GM19467 (cell line): ENCODE measurements around the gene PITPNC1.
"Not testable (repeated sequence)": the region's sequence is repeated elsewhere in the genome, so short reads cannot be mapped to it uniquely, and the experiment has no call there.

Source experiments
- ATAC-seq: cut with Tn5 transposase; IDR thresholded peaks from one replicate; pipeline ENCODE4 v1.9.1; 2021; ENCODE audit warnings: mild to moderate bottlenecking, moderate library complexity; ENCODE audit not compliant: unreplicated experiment

Gene PITPNC1

GRCh38 chr17:67639555-67639954 is 262.5 kb downstream of the PITPNC1 start:
- no peak for ATAC-seq

GRCh38 chr17:67639979-67640378 is 262.9 kb downstream of the PITPNC1 start:
- no peak for ATAC-seq

DNA sequence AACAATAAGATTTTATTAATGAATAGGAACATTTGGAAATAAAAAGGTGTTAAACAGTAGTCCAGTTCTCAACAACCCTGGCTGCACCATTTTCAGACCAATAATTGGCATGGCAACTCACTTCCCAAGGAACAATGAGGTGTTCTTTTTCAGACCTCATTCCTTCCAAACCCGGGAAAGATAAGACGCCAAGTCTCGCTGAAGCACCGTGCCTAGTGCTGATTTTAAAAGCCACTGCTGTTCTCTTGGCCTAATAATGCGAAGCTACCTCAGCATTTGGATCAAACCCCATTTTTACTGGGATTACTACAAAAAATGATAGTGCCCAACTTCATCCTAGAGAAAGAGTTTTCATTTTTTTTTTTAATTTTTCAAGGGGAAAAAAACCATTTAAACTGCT is 265.4 kb downstream of the PITPNC1 start:
- no peak for ATAC-seq

DNA sequence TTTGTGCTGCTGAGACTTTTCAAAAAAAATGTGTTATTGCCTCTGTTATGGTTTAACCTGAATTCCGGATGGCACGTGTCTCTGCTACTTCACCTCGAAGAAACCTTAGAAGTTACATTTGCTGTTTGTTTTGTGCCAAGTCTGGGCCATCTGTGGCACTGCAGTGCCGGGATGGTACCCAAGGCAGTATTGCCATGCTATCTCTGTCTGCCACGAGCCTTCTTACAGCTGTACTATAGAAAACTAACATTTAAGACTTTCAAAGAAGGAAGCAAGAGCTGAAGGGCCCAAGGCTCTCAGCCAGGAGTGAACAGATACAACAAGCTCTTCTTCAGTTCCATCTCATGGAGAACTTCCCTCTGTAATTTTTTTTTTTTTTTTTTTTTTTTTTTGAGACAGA is 267.0 kb downstream of the PITPNC1 start:
- no peak for ATAC-seq

DNA sequence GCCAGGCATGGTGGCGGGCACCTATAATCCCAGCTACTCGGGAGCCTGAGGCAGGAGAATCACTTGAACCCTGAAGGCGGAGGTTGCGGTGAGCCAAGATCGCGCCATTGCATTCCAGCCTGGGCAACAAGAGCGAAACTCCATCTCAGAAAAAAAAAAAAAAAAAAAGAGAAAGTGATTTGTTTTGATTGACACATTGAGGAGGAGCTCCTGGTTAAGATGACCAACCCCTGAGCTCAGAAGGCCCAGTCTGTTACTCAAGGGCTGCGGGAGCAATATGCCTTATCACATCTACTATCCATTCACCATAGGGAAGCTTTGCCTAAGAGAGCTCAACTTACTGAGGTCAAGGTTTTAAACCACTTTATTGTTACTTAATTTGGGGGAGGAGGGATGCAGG is 268.1 kb downstream of the PITPNC1 start:
- ATAC-seq, result not testable (repeated sequence)

- no peak for ATAC-seq
Observed at GRCh38 chr17:67646472-67646871, 269.4 kb downstream of the PITPNC1 start.

DNA sequence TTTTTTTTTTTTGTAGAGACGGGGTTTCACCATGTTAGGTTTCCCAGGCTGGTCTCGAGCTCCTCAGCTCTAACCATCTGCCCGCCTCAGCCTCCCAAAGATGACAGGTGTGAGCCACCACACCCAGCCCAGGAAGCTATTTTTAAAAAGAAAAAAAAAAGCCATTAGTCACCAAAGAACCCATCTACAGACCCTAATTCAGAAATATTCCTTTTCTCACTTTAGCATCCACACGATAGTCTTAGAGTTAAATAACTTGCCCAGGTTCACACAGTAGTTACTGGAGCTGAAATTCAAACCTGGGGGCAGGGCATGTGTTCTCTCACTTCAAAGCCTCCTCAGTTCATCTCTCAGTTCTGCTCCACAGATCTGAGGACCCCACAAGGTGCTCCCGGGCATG is 270.4 kb downstream of the PITPNC1 start:
- no peak for ATAC-seq

GRCh38 chr17:67648032-67648905 is 271.2 kb downstream of the PITPNC1 start:
- no peak for ATAC-seq

DNA sequence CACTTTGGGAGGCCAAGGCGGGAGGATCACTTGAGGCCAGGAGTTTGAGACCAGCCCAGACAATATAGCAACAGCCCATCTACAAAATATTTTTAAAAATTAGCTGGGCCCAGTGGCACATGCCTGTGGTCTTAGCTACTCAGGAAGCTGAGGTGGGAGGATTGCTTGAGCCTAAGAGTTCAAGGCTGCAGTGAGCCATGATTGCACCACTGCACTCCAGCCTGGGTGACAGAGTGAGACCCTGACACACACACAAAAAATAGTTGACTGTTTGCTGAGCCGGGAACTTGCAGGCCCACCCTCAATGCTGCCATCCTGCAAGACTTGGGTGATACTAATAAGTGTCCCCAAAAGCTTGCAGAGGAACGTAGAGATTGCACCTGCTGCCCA is 271.8 kb downstream of the PITPNC1 start:
- not testable (repeated sequence) for ATAC-seq

DNA sequence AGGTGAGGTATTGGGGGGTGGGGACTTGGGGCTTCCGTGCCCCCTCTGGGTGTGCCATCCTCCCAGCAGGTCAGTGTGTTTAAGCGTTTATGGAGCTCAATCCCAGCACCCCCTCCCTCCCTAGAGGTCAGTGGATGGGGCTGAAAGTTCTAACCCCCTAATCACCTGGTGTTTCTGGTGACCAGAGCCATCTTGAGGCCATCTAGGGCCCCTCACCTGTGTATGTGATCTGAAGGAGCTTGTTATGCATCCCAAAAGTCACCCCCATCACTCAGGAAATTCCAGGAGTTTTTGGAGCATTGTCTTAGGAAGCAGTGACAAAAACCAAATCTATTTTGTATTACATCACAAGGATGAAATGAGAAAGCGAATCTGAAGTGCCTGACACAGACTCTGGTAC is 272.8 kb downstream of the PITPNC1 start:
- no peak for ATAC-seq

GRCh38 chr17:67651218-67651579 is 274.1 kb downstream of the PITPNC1 start:
- ATAC-seq, result not testable (repeated sequence)

- no peak for ATAC-seq
Observed at GRCh38 chr17:67652433-67652832, 275.4 kb downstream of the PITPNC1 start.

GRCh38 chr17:67655478-67656148 is 278.5 kb downstream of the PITPNC1 start:
- ATAC-seq, result no peak

DNA sequence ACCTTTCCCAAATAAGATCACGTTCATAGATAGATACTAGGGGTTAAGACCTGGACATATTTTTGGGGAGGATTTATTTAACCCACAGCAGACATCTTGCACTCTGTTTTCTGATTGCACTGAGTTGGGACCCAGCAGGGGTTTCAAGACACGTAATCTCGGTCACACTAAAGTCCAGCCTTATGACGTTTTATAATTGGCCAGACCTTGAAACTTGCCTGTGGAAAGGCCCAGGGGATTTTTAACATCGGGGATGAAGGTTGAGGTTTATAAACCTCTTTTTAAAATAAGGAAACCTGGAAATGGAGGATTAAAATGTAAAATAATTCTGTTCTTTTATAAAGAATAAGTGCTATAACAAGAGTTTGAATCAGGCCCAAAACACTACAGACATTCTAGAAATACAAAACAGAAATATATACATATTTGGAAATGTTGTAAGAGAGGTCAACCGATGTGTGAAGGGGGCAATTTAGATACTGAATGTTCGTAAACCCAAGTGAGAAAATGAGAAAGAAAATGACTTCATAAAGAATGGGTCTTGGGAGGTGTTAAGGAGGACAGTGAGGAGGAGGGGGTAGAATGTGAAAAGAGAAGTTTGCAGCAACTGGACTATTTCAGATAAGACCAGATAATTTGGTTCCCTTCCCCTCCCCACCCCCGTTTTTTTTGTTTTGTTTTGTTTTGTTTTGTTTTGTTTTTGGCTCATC is 279.6 kb downstream of the PITPNC1 start:
- ATAC-seq, result no peak

DNA sequence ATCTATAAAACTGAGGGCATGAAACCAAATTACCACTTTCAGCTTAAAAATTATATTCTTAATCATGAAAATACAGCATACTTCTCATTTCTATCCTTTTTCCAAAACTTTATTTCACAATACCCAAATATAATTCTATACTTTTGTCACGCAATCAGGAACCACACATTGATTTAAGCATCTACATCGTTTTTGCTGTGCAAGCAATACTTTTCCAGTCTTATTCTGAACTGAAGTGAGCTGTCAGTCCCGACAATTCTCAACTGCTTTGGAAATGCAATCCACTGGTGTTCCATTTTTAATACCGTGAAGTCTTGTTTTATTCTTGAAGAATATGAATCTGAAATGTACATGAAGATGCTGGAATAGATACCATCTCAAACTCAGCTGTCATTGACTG is 280.5 kb downstream of the PITPNC1 start:
- ATAC-seq, result no peak

- no peak for ATAC-seq
Observed at GRCh38 chr17:67658265-67658664, 281.2 kb downstream of the PITPNC1 start.

- no peak for ATAC-seq
Observed at GRCh38 chr17:67659028-67659427, 281.9 kb downstream of the PITPNC1 start.

GRCh38 chr17:67662712-67663111 is 285.6 kb downstream of the PITPNC1 start:
- no peak for ATAC-seq

DNA sequence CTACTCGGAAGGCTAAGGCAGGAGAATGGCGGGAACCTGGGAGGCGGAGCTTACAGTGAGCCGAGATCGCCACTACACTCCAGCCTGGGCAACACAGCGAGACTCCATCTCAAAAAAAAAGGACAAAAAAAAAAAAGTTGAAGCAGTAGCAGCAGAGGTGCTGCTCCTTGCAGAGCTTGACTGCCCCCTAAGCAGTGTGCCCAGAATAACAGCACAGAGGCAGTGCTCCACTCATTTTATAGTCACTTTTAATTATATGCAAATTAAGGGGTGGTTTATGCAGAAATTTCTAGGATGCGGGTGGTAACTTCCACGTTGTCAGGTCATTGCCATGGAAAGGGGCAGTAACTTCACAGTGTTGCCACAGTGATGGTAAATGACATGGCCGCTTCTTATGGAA is 286.4 kb downstream of the PITPNC1 start:
- ATAC-seq, result no peak

DNA sequence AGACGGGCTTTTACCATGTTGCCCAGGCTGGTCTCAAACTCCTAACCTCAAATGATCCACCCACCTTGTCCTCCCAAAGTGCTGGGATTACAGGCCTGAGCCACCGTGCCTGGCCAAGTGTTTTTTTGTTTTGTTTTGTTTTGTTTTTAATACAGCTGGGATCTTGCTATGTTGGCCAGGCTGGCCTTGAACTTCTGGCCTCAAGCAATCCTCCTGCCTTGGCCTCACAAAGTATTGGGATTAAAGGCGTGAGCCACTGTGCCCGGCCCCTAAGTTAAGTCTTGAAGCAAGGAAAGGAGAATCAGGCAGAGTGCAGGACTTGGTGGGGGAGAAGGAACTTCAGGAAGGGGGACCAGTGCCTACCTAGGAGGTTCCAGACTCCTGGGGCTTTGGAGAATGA is 288.9 kb downstream of the PITPNC1 start:
- ATAC-seq, result no peak

DNA sequence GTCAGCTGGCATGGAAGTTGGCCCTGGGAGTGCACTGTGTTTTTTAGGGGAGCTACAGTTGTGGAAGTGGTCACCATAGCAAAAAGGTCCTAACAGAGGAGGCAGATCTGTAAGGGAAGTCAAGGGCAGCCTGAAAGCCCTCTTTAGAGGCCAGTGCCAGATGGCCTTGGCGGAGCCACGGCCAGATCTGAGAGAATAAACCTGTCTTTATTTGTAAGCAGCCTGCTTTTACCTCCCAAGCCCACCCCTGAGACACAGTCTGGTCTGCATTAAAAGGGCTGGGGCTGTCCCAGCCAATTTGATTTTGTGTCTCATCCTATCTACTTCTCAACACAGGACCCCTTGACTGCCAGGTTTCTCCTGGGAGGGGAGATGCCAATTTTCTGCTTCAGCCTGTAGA is 289.6 kb downstream of the PITPNC1 start:
- ATAC-seq, result no peak

DNA sequence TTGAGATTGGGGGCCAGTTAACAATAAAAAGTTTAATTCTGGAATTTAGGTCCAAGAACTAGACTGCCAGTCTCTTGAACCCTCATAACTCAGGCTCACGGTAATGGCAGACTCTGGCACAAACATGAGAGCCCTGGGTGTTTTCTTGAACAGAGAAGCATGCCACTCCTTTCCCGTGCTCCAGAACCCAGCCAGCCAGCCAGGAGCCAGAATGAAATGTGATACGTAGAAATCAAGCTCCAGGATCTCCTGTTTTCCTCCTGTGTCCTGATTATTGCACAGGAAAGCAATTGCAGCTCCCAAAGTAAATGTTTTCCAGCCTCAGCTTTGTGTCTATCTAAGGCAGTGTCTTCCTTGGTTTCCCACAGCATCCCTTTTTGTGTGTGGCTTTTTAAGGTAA is 294.4 kb downstream of the PITPNC1 start:
- ATAC-seq, result no peak
